Osteoblast (primary cell): ENCODE measurements around the gene MMP13. TPM values are rescaled to one million over a fixed set of nuclear protein-coding genes. Genes with fewer than 3 reads are reported as not detected.

ENCODE experiments used
- DNase-seq: peaks from one replicate; pipeline ENCODE4 v3.0.0; 2011; ENCODE audit warnings: low spot score, mixed read lengths; ENCODE audit not compliant: insufficient read length; ENCODE audit errors: missing footprints
- H2AFZ ChIP-seq: 2 replicates; pipeline ENCODE4 v1.6.0; 2011; ENCODE audit warnings: mild to moderate bottlenecking, low read length
- H3K27ac ChIP-seq: 2 replicates; pipeline ENCODE4 v1.5.1; 2011; ENCODE audit warnings: mild to moderate bottlenecking, low read depth, low read length, moderate library complexity
- H3K27me3 ChIP-seq: 2 replicates; pipeline ENCODE4 v1.6.0; 2012; ENCODE audit warnings: mild to moderate bottlenecking, control low read depth, inconsistent platforms, low read length, moderate library complexity; ENCODE audit not compliant: insufficient read depth
- H3K36me3 ChIP-seq: 2 replicates; pipeline ENCODE4 v1.5.1; 2011; ENCODE audit warnings: mild to moderate bottlenecking, low read length, control low read depth, moderate library complexity; ENCODE audit not compliant: insufficient read depth
- H3K4me1 ChIP-seq: 2 replicates; pipeline ENCODE4 v1.5.1; 2011; ENCODE audit warnings: mild to moderate bottlenecking, low read length, control low read depth, moderate library complexity; ENCODE audit not compliant: insufficient read depth
- H3K4me2 ChIP-seq: 2 replicates; pipeline ENCODE4 v1.6.0; 2011; ENCODE audit warnings: mild to moderate bottlenecking, low read length; ENCODE audit not compliant: insufficient read depth
- H3K4me3 ChIP-seq: fragments of 200-600 bp; sonication (generic); 3 replicates; pipeline ENCODE4 v1.5.1; 2012; ENCODE audit warnings: mild to moderate bottlenecking, low read length, inconsistent platforms; ENCODE audit not compliant: insufficient read depth
- H3K79me2 ChIP-seq: 2 replicates; pipeline ENCODE4 v1.6.0; 2012; ENCODE audit warnings: mild to moderate bottlenecking, low read length, control low read depth, inconsistent platforms; ENCODE audit not compliant: insufficient read depth
- H3K9me3 ChIP-seq: 2 replicates; pipeline ENCODE4 v1.5.1; 2011; ENCODE audit warnings: low read depth, low read length, control low read depth
- H4K20me1 ChIP-seq: 2 replicates; pipeline ENCODE4 v1.6.0; 2012; ENCODE audit warnings: mild to moderate bottlenecking, low read length, control low read depth; ENCODE audit not compliant: insufficient read depth
- total RNA-seq: library from RNA; depleted of rRNA; stranded (reverse); fragments of >200 nt; gene quantifications from 2 replicates; pipeline ENCODE4 v1.2.3, GENCODE V29; 2012
- TF ChIP-seq, protein P1 (sequence below): IDR thresholded peaks from 2 replicates; pipeline ENCODE4 v1.5.1; 2011; ENCODE audit warnings: mild to moderate bottlenecking, low read depth, low read length, moderate library complexity; ENCODE audit errors: extremely low read depth

Gene MMP13
- total RNA-seq, 1 donor, result 2.5 TPM

DNA sequence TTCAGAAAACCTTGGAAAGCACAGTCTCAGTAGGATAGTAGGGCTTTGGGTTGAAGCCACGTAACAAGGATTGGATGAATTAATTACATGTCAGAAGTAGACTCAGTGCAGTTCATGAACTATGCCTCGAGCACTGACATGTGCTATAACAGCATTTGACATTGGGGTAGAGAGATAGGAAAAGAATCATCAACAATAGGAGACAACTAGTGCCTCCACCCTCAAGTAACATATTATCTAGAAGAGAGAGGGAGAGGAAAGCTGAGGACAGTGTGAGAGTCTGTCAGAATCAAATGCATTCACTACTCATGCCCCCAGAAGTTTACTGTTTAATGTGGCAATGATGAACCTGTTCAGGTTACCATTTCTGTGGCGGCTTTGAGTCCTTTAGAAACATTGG, 26.4 kb downstream of the MMP13 start:
- Histone ChIP-seq H4K20me1 (no peaks in the 10 kb centered on the region), H3K27ac (no peak overlapping the region), H3K9me3 (no peaks in the 10 kb centered on the region), H3K79me2 (no peaks in the 10 kb centered on the region), H3K27me3 (peaks cover 9% of the 10 kb centered on the region), H3K4me1 (no peaks in the 10 kb centered on the region), H3K4me3 (no peak overlapping the region), H3K4me2 (no peak overlapping the region), H2AFZ (no peak overlapping the region), H3K36me3 (no peaks in the 10 kb centered on the region)
- no peak for DNase-seq
- TF ChIP-seq, protein P1, sequence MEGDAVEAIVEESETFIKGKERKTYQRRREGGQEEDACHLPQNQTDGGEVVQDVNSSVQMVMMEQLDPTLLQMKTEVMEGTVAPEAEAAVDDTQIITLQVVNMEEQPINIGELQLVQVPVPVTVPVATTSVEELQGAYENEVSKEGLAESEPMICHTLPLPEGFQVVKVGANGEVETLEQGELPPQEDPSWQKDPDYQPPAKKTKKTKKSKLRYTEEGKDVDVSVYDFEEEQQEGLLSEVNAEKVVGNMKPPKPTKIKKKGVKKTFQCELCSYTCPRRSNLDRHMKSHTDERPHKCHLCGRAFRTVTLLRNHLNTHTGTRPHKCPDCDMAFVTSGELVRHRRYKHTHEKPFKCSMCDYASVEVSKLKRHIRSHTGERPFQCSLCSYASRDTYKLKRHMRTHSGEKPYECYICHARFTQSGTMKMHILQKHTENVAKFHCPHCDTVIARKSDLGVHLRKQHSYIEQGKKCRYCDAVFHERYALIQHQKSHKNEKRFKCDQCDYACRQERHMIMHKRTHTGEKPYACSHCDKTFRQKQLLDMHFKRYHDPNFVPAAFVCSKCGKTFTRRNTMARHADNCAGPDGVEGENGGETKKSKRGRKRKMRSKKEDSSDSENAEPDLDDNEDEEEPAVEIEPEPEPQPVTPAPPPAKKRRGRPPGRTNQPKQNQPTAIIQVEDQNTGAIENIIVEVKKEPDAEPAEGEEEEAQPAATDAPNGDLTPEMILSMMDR, result no peak

DNA sequence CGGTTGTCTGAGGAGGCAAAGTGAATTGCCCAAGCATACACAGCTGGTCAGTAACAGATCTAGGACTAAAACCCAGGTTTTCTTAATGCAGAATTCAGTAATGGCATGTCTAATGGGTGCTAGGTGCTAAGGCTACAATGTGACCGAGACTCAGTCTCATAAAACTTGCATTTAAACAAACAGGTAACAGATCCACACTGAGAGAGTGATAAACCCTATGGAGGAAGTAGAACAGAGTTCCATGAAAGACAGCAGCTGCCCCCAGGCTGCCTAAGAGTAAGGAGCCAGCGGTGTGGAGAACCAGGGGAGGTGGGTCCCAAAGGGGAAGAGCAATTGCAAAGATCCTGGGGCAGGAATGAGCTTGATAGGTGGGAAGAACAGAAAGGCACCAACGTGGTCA, 27.3 kb downstream of the MMP13 start:
- DNase-seq, result no peak
- no peaks in the 10 kb centered on the region for H3K79me2 ChIP-seq
- H3K27ac ChIP-seq, result no peak overlapping the region
- no peaks in the 10 kb centered on the region for H4K20me1 ChIP-seq
- H3K9me3 ChIP-seq, result no peaks in the 10 kb centered on the region
- no peaks in the 10 kb centered on the region for H3K4me1 ChIP-seq
- H3K27me3 ChIP-seq, result peaks cover 9% of the 10 kb centered on the region
- H3K4me3 ChIP-seq, result no peak overlapping the region
- TF ChIP-seq, protein P1, result no peak
- no peak overlapping the region for H2AFZ ChIP-seq
- no peak overlapping the region for H3K4me2 ChIP-seq
- no peaks in the 10 kb centered on the region for H3K36me3 ChIP-seq

DNA sequence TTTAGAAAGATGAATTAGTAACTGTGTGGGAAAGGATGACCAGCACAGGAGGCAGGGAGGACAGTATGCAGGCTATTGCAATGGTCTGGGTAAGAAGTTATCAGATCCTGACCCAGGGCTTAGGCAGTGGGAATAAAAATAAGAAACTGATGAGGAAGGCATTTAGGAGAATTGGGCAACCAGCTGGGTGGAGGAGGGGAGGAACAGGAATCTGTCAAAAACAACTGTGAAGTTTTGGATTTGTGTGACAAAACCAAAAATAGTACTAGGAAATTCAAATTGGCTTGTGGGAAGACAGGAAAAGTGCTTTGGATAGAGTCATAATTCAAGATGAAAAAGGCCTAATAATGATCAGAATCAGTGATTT, 27.9 kb downstream of the MMP13 start:
- peaks cover 9% of the 10 kb centered on the region for H3K27me3 ChIP-seq
- H4K20me1 ChIP-seq, result no peaks in the 10 kb centered on the region
- DNase-seq, result no peak
- H3K4me2 ChIP-seq, result no peak overlapping the region
- H3K79me2 ChIP-seq, result no peaks in the 10 kb centered on the region
- no peak overlapping the region for H2AFZ ChIP-seq
- H3K36me3 ChIP-seq, result no peaks in the 10 kb centered on the region
- no peaks in the 10 kb centered on the region for H3K4me1 ChIP-seq
- no peak overlapping the region for H3K4me3 ChIP-seq
- no peak overlapping the region for H3K27ac ChIP-seq
- H3K9me3 ChIP-seq, result no peaks in the 10 kb centered on the region
- TF ChIP-seq, protein P1, result no peak

DNA sequence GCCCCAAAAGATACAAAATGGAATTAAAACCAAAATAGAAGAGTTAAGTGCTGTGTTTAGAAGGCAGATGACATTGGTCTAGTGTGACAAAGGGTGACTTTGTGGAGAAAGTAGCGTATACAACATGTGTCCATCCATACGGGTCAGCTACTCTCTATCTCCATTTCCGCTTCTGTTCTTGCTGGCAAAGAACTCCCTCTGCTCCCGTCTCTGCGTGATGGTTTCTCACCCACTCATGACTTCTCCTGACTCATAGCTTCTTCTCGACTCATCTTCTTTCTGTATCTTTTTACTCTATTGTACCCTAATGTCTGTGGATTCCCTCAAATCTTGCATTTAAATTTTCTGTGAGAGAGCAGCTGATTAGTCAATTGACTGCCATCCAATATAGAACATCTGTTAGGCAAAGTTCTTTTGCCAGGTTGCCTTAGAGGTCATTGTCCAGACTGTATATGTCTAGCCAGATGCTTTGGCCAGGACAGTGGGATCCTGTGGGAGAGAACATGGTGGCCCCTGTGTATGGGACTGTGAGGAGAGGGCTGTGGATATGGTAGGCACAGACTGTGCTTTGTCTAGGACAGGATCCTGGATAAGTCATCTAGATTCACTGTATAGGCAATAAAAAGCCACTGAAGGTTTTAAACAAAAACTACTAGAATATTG, 28.4 kb downstream of the MMP13 start:
- no peak for DNase-seq

More for the DNA sequence above, 28.4 kb downstream of the MMP13 start:
- Histone ChIP-seq H3K4me3 (no peak overlapping the region), H3K27ac (no peak overlapping the region), H3K36me3 (no peaks in the 10 kb centered on the region), H4K20me1 (no peaks in the 10 kb centered on the region), H2AFZ (no peak overlapping the region), H3K27me3 (peaks cover 9% of the 10 kb centered on the region), H3K9me3 (no peaks in the 10 kb centered on the region), H3K4me2 (no peak overlapping the region), H3K4me1 (no peaks in the 10 kb centered on the region), H3K79me2 (no peaks in the 10 kb centered on the region)
- TF ChIP-seq, protein P1, result no peak
